Suprapubic skin (tissue), 4 donors: Measurements from ENCODE around the gene KCND3.

Source experiments
- EP300 ChIP-seq: sonication (generic); formaldehyde crosslinking; IDR thresholded peaks from one replicate; pipeline ENCODE4 v1.6.1; 2017; ENCODE audit warnings: antibody characterized with exemption
- POLR2AphosphoS5 ChIP-seq, 3 donors: sonication (generic); formaldehyde crosslinking; IDR thresholded peaks; one replicate each; pipeline ENCODE4 v1.6.1; 2017; ENCODE audit warnings: antibody characterized with exemption in 3 of 3
- TF ChIP-seq, protein P1 (sequence below), 2 donors: fragments of 200-600 bp in 1 of 2; fragments of 450-650 bp in 1 of 2; sonication (generic) in 1 of 2; IDR thresholded peaks; one replicate each; pipeline ENCODE4 v1.5.1; 2016 to 2019; ENCODE audit warnings: antibody characterized with exemption in 2 of 2, mild to moderate bottlenecking in 1 of 2, moderate library complexity in 1 of 2

GRCh38 chr1:111734856-111735255 is 254.6 kb downstream of the KCND3 start:
- TF ChIP-seq, protein P1, sequence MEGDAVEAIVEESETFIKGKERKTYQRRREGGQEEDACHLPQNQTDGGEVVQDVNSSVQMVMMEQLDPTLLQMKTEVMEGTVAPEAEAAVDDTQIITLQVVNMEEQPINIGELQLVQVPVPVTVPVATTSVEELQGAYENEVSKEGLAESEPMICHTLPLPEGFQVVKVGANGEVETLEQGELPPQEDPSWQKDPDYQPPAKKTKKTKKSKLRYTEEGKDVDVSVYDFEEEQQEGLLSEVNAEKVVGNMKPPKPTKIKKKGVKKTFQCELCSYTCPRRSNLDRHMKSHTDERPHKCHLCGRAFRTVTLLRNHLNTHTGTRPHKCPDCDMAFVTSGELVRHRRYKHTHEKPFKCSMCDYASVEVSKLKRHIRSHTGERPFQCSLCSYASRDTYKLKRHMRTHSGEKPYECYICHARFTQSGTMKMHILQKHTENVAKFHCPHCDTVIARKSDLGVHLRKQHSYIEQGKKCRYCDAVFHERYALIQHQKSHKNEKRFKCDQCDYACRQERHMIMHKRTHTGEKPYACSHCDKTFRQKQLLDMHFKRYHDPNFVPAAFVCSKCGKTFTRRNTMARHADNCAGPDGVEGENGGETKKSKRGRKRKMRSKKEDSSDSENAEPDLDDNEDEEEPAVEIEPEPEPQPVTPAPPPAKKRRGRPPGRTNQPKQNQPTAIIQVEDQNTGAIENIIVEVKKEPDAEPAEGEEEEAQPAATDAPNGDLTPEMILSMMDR (IDR thresholded peaks at IDR 0.05) = no peak
- TF ChIP-seq POLR2AphosphoS5 (IDR thresholded peaks at IDR 0.05) (no peak), EP300 (no peak)
